ENCODE measurements around the gene KRT84.

The KRT84 gene

DNA sequence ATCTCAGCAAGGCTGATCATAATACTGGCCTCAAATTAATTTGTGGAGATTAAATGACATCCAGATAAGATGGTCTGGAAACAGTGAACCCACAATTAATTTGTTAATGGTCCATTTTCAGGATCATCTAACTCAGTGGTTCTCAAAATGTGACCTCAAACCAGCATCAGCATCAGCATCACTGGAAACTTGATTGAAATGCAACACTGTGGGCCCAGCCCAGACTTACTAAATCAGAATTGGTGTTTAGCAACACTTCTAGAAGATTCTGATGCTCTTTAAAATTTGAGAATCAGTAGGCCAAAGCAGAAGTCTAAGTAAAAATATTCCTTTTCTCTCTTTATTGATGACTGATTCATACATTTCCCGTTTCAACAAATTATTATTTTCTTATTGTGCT is 31.3 kb upstream of the KRT84 start (continued):
- TF ChIP-seq, protein P1, sequence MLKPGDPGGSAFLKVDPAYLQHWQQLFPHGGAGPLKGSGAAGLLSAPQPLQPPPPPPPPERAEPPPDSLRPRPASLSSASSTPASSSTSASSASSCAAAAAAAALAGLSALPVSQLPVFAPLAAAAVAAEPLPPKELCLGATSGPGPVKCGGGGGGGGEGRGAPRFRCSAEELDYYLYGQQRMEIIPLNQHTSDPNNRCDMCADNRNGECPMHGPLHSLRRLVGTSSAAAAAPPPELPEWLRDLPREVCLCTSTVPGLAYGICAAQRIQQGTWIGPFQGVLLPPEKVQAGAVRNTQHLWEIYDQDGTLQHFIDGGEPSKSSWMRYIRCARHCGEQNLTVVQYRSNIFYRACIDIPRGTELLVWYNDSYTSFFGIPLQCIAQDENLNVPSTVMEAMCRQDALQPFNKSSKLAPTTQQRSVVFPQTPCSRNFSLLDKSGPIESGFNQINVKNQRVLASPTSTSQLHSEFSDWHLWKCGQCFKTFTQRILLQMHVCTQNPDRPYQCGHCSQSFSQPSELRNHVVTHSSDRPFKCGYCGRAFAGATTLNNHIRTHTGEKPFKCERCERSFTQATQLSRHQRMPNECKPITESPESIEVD (tag by site-specific recombination; IDR thresholded peaks at IDR 0.05): no peak
- TF ChIP-seq HOXC10 (CRISPR knock-in tag; IDR thresholded peaks at IDR 0.05): no peak
- no peak for TF ChIP-seq ZBTB21 (tag by site-specific recombination; IDR thresholded peaks at IDR 0.05)
- TF ChIP-seq, protein P2, sequence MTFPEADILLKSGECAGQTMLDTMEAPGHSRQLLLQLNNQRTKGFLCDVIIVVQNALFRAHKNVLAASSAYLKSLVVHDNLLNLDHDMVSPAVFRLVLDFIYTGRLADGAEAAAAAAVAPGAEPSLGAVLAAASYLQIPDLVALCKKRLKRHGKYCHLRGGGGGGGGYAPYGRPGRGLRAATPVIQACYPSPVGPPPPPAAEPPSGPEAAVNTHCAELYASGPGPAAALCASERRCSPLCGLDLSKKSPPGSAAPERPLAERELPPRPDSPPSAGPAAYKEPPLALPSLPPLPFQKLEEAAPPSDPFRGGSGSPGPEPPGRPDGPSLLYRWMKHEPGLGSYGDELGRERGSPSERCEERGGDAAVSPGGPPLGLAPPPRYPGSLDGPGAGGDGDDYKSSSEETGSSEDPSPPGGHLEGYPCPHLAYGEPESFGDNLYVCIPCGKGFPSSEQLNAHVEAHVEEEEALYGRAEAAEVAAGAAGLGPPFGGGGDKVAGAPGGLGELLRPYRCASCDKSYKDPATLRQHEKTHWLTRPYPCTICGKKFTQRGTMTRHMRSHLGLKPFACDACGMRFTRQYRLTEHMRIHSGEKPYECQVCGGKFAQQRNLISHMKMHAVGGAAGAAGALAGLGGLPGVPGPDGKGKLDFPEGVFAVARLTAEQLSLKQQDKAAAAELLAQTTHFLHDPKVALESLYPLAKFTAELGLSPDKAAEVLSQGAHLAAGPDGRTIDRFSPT (tag by site-specific recombination; IDR thresholded peaks at IDR 0.05): no peak
- TF ChIP-seq ZNF221 (tag by site-specific recombination; IDR thresholded peaks at IDR 0.05; ENCODE audit: borderline replicate concordance): no peak
- TF ChIP-seq ZNF23 (tag by site-specific recombination; IDR thresholded peaks at IDR 0.05; ENCODE audit: borderline replicate concordance): no peak
- no peak for TF ChIP-seq ZNF335 (tag by site-specific recombination; conservative IDR thresholded peaks at IDR 0.05)
- TF ChIP-seq, protein P3, sequence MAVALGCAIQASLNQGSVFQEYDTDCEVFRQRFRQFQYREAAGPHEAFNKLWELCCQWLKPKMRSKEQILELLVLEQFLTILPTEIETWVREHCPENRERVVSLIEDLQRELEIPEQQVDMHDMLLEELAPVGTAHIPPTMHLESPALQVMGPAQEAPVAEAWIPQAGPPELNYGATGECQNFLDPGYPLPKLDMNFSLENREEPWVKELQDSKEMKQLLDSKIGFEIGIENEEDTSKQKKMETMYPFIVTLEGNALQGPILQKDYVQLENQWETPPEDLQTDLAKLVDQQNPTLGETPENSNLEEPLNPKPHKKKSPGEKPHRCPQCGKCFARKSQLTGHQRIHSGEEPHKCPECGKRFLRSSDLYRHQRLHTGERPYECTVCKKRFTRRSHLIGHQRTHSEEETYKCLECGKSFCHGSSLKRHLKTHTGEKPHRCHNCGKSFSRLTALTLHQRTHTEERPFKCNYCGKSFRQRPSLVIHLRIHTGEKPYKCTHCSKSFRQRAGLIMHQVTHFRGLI (tag by site-specific recombination; IDR thresholded peaks at IDR 0.05): no peak
- no peak for TF ChIP-seq ZNF792 (tag by site-specific recombination; IDR thresholded peaks at IDR 0.05)
- no peak for TF ChIP-seq ZNF776 (tag by site-specific recombination; IDR thresholded peaks at IDR 0.05; ENCODE audit: borderline replicate concordance)
- TF ChIP-seq, protein P4, sequence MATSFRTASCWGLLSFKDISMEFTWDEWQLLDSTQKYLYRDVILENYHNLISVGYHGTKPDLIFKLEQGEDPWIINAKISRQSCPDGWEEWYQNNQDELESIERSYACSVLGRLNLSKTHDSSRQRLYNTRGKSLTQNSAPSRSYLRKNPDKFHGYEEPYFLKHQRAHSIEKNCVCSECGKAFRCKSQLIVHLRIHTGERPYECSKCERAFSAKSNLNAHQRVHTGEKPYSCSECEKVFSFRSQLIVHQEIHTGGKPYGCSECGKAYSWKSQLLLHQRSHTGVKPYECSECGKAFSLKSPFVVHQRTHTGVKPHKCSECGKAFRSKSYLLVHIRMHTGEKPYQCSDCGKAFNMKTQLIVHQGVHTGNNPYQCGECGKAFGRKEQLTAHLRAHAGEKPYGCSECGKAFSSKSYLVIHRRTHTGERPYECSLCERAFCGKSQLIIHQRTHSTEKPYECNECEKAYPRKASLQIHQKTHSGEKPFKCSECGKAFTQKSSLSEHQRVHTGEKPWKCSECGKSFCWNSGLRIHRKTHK (tag by site-specific recombination; IDR thresholded peaks at IDR 0.05): no peak
- TF ChIP-seq ZNF777 (tag by site-specific recombination; IDR thresholded peaks at IDR 0.05; ENCODE audit: borderline replicate concordance): no peak
- TF ChIP-seq, protein P5, sequence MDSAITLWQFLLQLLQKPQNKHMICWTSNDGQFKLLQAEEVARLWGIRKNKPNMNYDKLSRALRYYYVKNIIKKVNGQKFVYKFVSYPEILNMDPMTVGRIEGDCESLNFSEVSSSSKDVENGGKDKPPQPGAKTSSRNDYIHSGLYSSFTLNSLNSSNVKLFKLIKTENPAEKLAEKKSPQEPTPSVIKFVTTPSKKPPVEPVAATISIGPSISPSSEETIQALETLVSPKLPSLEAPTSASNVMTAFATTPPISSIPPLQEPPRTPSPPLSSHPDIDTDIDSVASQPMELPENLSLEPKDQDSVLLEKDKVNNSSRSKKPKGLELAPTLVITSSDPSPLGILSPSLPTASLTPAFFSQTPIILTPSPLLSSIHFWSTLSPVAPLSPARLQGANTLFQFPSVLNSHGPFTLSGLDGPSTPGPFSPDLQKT (IDR thresholded peaks at IDR 0.05; ENCODE audit: borderline replicate concordance, low read depth, low read length): no peak

DNA sequence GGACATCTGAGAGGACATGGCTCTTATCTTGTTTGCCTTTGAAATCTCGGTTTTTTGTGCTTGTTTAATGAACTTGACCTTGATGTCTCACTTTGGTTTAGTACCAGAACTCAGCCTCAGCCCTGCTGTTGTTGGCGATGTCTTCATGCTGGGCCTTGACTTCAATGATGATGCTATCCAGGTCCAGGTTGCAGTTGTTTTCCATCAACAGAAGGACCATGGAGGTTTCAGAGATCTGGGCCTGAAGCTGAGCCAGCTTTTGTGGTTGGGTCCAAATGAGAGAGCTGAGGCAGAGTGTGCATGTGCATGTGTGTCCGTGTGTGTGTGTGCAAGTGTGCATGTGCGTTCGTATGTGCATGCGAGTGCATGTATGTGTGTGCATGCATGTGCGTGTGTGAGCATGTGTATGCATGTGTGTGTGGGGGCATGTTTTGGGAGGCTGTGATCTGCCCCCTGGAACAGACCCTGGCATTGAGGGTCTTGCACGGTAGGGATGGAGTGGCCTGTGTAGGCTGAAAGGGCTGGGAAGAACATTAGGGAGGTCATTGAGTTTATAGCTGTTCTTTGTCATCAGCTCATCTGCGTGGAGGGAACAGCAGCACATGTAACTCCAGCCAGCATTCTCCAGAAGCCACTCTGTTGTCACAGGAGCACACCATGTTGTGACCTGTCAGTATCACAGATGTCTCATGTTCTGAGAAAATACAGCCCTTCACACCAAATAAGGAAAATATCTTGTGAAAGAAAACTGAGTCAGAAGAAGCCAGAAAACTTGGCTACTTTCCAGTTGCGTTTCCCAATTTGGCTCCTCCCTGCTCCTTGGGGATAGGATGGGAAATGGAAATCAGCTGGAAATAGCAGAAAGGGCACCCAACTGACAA is 30.7 kb upstream of the KRT84 start:
- CTCF ChIA-PET: interaction anchor here (0.7 to 1.6 kb wide), 3 partner anchors 11 to 291 kb away, joined by 3 to 5 read pairs (median 4); no protein-coding TSS in a partner anchor
- POLR2A ChIA-PET: no interaction called here
- Histone ChIP-seq H3K4me3 (ENCODE audit: low read depth, low read length) (no peak overlapping the region), H3K36me3 (ENCODE audit: control insufficient read depth in 2 of 2, insufficient read depth in 1 of 2, low read length in 2 of 2) (no peaks in the 10 kb centered on the region), H3K27ac (ENCODE audit: extremely low read depth, low read depth, low read length) (no peak overlapping the region), H3K9me3 (ENCODE audit: control insufficient read depth, insufficient read depth, low read depth, low read length) (no peaks in the 10 kb centered on the region), H3K4me1 (ENCODE audit: control insufficient read depth, insufficient read depth, low read length) (no peaks in the 10 kb centered on the region)
- TF ChIP-seq ZNF529 (tag by site-specific recombination; IDR thresholded peaks at IDR 0.05; ENCODE audit: insufficient replicate concordance): no peak
- no peak for TF ChIP-seq ZNF623 (tag by site-specific recombination; IDR thresholded peaks at IDR 0.05)
- TF ChIP-seq ZNF48 (tag by site-specific recombination; IDR thresholded peaks at IDR 0.05): no peak
- no peak for TF ChIP-seq ZNF549 (tag by site-specific recombination; IDR thresholded peaks at IDR 0.05)
- no peak for TF ChIP-seq BCL11B (tag by site-specific recombination; IDR thresholded peaks at IDR 0.05; ENCODE audit: low read depth)
- no peak for TF ChIP-seq ZBTB21 (tag by site-specific recombination; IDR thresholded peaks at IDR 0.05)
- TF ChIP-seq, protein P6, sequence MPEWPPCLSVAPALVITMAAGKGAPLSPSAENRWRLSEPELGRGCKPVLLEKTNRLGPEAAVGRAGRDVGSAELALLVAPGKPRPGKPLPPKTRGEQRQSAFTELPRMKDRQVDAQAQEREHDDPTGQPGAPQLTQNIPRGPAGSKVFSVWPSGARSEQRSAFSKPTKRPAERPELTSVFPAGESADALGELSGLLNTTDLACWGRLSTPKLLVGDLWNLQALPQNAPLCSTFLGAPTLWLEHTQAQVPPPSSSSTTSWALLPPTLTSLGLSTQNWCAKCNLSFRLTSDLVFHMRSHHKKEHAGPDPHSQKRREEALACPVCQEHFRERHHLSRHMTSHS (tag by site-specific recombination; IDR thresholded peaks at IDR 0.05): no peak
- TF ChIP-seq ZNF792 (tag by site-specific recombination; IDR thresholded peaks at IDR 0.05): no peak
- TF ChIP-seq ZNF140 (tag by site-specific recombination; IDR thresholded peaks at IDR 0.05): no peak
- TF ChIP-seq OSR2 (tag by site-specific recombination; IDR thresholded peaks at IDR 0.05): peak; percentile 31; the same call in 1 of the 2 replicates
- TF ChIP-seq, protein P7, sequence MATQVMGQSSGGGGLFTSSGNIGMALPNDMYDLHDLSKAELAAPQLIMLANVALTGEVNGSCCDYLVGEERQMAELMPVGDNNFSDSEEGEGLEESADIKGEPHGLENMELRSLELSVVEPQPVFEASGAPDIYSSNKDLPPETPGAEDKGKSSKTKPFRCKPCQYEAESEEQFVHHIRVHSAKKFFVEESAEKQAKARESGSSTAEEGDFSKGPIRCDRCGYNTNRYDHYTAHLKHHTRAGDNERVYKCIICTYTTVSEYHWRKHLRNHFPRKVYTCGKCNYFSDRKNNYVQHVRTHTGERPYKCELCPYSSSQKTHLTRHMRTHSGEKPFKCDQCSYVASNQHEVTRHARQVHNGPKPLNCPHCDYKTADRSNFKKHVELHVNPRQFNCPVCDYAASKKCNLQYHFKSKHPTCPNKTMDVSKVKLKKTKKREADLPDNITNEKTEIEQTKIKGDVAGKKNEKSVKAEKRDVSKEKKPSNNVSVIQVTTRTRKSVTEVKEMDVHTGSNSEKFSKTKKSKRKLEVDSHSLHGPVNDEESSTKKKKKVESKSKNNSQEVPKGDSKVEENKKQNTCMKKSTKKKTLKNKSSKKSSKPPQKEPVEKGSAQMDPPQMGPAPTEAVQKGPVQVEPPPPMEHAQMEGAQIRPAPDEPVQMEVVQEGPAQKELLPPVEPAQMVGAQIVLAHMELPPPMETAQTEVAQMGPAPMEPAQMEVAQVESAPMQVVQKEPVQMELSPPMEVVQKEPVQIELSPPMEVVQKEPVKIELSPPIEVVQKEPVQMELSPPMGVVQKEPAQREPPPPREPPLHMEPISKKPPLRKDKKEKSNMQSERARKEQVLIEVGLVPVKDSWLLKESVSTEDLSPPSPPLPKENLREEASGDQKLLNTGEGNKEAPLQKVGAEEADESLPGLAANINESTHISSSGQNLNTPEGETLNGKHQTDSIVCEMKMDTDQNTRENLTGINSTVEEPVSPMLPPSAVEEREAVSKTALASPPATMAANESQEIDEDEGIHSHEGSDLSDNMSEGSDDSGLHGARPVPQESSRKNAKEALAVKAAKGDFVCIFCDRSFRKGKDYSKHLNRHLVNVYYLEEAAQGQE (tag by site-specific recombination; IDR thresholded peaks at IDR 0.05): no peak

Measured in HEK293 (cell line).